Liver (tissue), 9 donors: ENCODE measurements around the gene FAM216B. TPM values are rescaled to one million over a fixed set of nuclear protein-coding genes. Genes with fewer than 3 reads are reported as not detected.

Experiments used
- DNase-seq: peaks from one replicate; pipeline ENCODE4 v3.0.0-alpha.2; 2017; ENCODE audit warnings: low spot score
- H3K27ac ChIP-seq, 2 donors: one replicate each; pipeline ENCODE4 v1.7.0; 2013; ENCODE audit warnings: inconsistent platforms in 2 of 2, low read length in 2 of 2, control low read depth in 1 of 2, low read depth in 1 of 2, mild to moderate bottlenecking in 1 of 2
- H3K27me3 ChIP-seq, 4 donors: one replicate each; pipeline versions ENCODE4 v1.6.1 to v1.7.0; 2013; ENCODE audit warnings: low read length in 3 of 4, inconsistent platforms in 1 of 4, mild to moderate bottlenecking in 1 of 4, moderate library complexity in 1 of 4; ENCODE audit not compliant: control insufficient read depth in 4 of 4, insufficient read depth in 4 of 4
- H3K36me3 ChIP-seq, 4 donors: one replicate each; pipeline versions ENCODE4 v1.6.1 to v1.7.0; 2013; ENCODE audit warnings: low read length in 3 of 4, mild to moderate bottlenecking in 3 of 4, low read depth in 1 of 4, moderate library complexity in 1 of 4; ENCODE audit not compliant: control insufficient read depth in 4 of 4, insufficient read depth in 3 of 4
- H3K4me1 ChIP-seq, 4 donors: one replicate each; pipeline versions ENCODE4 v1.6.1 to v1.7.0; 2013; ENCODE audit warnings: low read length in 3 of 4, mild to moderate bottlenecking in 3 of 4, moderate library complexity in 1 of 4; ENCODE audit not compliant: control insufficient read depth in 4 of 4, insufficient read depth in 4 of 4
- H3K4me3 ChIP-seq, 3 donors: one replicate each; pipeline versions ENCODE4 v1.6.1 to v1.7.0; 2013; ENCODE audit warnings: low read length in 3 of 3, control low read depth in 1 of 3, low read depth in 1 of 3, mild to moderate bottlenecking in 1 of 3
- H3K9ac ChIP-seq, 2 donors: one replicate each; pipeline ENCODE4 v1.7.0; 2013; ENCODE audit warnings: low read length in 2 of 2, mild to moderate bottlenecking in 2 of 2, moderate library complexity in 2 of 2, control low read depth in 1 of 2, low read depth in 1 of 2
- H3K9me3 ChIP-seq, 4 donors: one replicate each; pipeline versions ENCODE4 v1.6.1 to v1.7.0; 2013; ENCODE audit warnings: low read length in 3 of 4; ENCODE audit not compliant: control insufficient read depth in 4 of 4
- ATF3 ChIP-seq: IDR thresholded peaks from 2 replicates; pipeline ENCODE4 v1.6.1; 2016; ENCODE audit warnings: antibody characterized with exemption
- CTCF ChIP-seq: fragments of 150-350 bp; IDR thresholded peaks from 2 replicates; pipeline ENCODE4 v1.5.1; 2017; ENCODE audit warnings: improper control_type of control experiment, low read depth, low read length; ENCODE audit not compliant: missing input control
- FOXA1 ChIP-seq: IDR thresholded peaks from 2 replicates; pipeline ENCODE4 v1.6.1; 2016; ENCODE audit warnings: antibody characterized with exemption
- GABPA ChIP-seq, 2 donors: IDR thresholded peaks in 1 of 2; conservative IDR thresholded peaks in 1 of 2; 2 replicates each; pipeline ENCODE4 v1.6.1; 2016; ENCODE audit warnings: antibody characterized with exemption in 2 of 2, mild to moderate bottlenecking in 1 of 2, moderate library complexity in 1 of 2
- HNF4A ChIP-seq, 2 donors: conservative IDR thresholded peaks; 2 replicates each; pipeline ENCODE4 v1.6.1; 2016; ENCODE audit warnings: antibody characterized with exemption in 2 of 2, mild to moderate bottlenecking in 2 of 2
- HNF4G ChIP-seq: IDR thresholded peaks from 2 replicates; pipeline ENCODE4 v1.6.1; 2016; ENCODE audit warnings: antibody characterized with exemption
- JUND ChIP-seq, 2 donors: IDR thresholded peaks; 2 replicates each; pipeline ENCODE4 v1.6.1; 2016; ENCODE audit warnings: antibody characterized with exemption in 2 of 2
- RAD21 ChIP-seq, 2 donors: IDR thresholded peaks; 2 replicates each; pipeline ENCODE4 v1.6.1; 2016; ENCODE audit warnings: antibody characterized with exemption in 2 of 2, mild to moderate bottlenecking in 2 of 2
- REST ChIP-seq: IDR thresholded peaks from 2 replicates; pipeline ENCODE4 v1.6.1; 2016; ENCODE audit warnings: antibody characterized with exemption, mild to moderate bottlenecking
- RXRA ChIP-seq, 2 donors: IDR thresholded peaks; 2 replicates each; pipeline ENCODE4 v1.6.1; 2017 to 2018; ENCODE audit warnings: antibody characterized with exemption in 2 of 2, mild to moderate bottlenecking in 1 of 2
- SP1 ChIP-seq: IDR thresholded peaks from 2 replicates; pipeline ENCODE4 v1.6.1; 2018; ENCODE audit warnings: antibody characterized with exemption, mild to moderate bottlenecking
- TAF1 ChIP-seq: conservative IDR thresholded peaks from 2 replicates; pipeline ENCODE4 v1.6.1; 2016; ENCODE audit warnings: antibody characterized with exemption, mild to moderate bottlenecking
- WGBS: extraction: QIAGEN DNeasy Blood & Tissue Kit; methylation state at CpG from one replicate; pipeline ENCODE4 v1.1.7; 2013; 5-methylcytosine and 5-hydroxymethylcytosine counted together
- polyA plus RNA-seq, 2 donors: library from polyadenylated mRNA; stranded (reverse) in 1 of 2; unstranded in 1 of 2; fragments of 200-250 nt in 1 of 2; fragments of >200 nt in 1 of 2; fragmentation: Nextera tagmentation in 1 of 2; extraction: Ambion mirVana in 1 of 2; gene quantifications; one replicate each; pipeline versions ENCODE4 v1.2.1 to v1.2.3, GENCODE V29; 2013 to 2015
- total RNA-seq, 2 donors: library from RNA; depleted of rRNA; stranded (reverse); fragments of >200 nt; gene quantifications; one replicate each; pipeline ENCODE4 v1.2.3, GENCODE V29; 2014
- TF ChIP-seq, protein P1 (sequence below): IDR thresholded peaks from 2 replicates; pipeline ENCODE4 v1.6.1; 2016; ENCODE audit warnings: antibody characterized with exemption
- donor health status: healthy.
- donor health status: healthy.
- donor health status: healthy.
- donor health status: healthy.
- donor health status: healthy.

Gene FAM216B
- total and polyA plus RNA-seq, 4 donors: not detected

DNA sequence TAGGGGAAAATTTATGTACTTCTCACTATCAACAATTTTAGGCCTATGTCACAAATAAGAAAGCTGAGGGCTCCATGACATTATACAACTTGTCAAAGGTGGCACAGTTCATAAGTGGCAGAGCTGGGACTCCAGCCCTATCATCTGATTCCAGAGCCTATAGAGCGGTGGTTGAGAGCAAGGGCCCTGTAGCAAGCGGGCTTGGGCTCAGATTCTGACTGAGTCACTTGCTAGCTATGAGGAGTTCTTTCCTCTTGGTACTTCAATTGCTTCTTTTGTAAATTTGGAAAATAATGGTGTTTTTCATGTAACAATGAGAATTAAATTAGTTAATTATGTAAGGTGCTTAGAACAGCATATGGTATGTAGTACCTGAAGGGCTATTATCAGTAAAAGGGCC is 28.7 kb upstream of the FAM216B start:
- WGBS: 94% methylated on average over 2 of the region's 2 CpGs
- Histone ChIP-seq H3K9ac (no peak overlapping the region), H3K27ac (no peak overlapping the region), H3K9me3 (no peaks in the 10 kb centered on the region), H3K36me3 (no peaks in the 10 kb centered on the region), H3K4me3 (no peak overlapping the region), H3K27me3 (no peaks in the 10 kb centered on the region), H3K4me1 (no peaks in the 10 kb centered on the region)
- no peak for TF ChIP-seq FOXA1
- no peak for TF ChIP-seq REST
- no peak for TF ChIP-seq TAF1
- TF ChIP-seq, protein P1, sequence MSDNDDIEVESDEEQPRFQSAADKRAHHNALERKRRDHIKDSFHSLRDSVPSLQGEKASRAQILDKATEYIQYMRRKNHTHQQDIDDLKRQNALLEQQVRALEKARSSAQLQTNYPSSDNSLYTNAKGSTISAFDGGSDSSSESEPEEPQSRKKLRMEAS: no peak
- TF ChIP-seq ATF3: no peak
- TF ChIP-seq RAD21 (IDR thresholded peaks at IDR 0.05): no peak
- no peak for TF ChIP-seq SP1
- no peak for DNase-seq

DNA sequence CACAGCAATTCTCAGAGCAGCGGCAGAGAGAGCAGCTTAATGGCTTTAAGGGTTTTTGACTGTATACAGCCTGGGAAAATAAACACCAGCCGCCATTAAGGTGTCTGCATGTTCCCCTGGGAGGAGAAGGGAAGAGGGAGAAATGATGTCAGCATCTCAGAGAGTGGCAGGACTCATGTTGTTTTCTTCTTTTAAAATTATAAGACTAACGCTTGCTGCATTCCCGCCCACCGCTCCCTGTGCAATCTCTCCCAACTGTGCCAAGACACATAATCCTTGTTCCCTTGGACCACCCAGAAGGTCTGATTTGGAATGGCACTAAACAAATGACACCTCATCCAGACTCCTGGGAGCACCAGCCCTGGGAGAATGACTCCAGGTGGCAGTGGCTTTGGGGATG is 27.7 kb upstream of the FAM216B start:
- H3K4me3 ChIP-seq: no peak overlapping the region
- H3K9ac ChIP-seq: no peak overlapping the region
- no peaks in the 10 kb centered on the region for H3K9me3 ChIP-seq
- no peaks in the 10 kb centered on the region for H3K36me3 ChIP-seq
- H3K4me1 ChIP-seq: peaks cover 0 to 4% (median 0%) of the 10 kb centered on the region in 4 donors
- no peak for DNase-seq
- TF ChIP-seq GABPA (IDR thresholded peaks at IDR 0.05 in 1 of 2, conservative IDR thresholded peaks at IDR 0.05 in 1 of 2) (no peak), TAF1 (no peak), RXRA (IDR thresholded peaks at IDR 0.05) (no peak), HNF4A (conservative IDR thresholded peaks at IDR 0.05) (no peak), JUND (IDR thresholded peaks at IDR 0.05) (no peak), HNF4G (no peak), RAD21 (IDR thresholded peaks at IDR 0.05) (no peak), ATF3 (no peak), CTCF (no peak)
- TF ChIP-seq, protein P1: no peak
- no peak overlapping the region for H3K27ac ChIP-seq
- WGBS: 92% methylated on average over 5 of the region's 5 CpGs
- no peaks in the 10 kb centered on the region for H3K27me3 ChIP-seq
